HepG2 (cell line): ENCODE results near the gene FBXO24. TPM values are rescaled to one million over a fixed set of nuclear protein-coding genes. Genes with fewer than 3 reads are reported as not detected.
A peak's percentile ranks its signal among the peaks of the same experiment; 100 is the strongest.

Experiments
- HOMEZ ChIP-seq: IDR thresholded peaks from 2 replicates; pipeline ENCODE4 v1.6.1; 2016; ENCODE audit warnings: low read depth
- IKZF4 ChIP-seq: sonication (generic); formaldehyde crosslinking; IDR thresholded peaks from 2 replicates; pipeline ENCODE4 v1.5.1; 2020; ENCODE audit warnings: borderline replicate concordance, mild to moderate bottlenecking, low read depth, missing genetic modification reagents; ENCODE audit errors: not compliant biosample characterization
- NFKB2 ChIP-seq: sonication (generic); formaldehyde crosslinking; IDR thresholded peaks from 2 replicates; pipeline ENCODE4 v1.4.0; 2020; ENCODE audit warnings: missing genetic modification reagents, borderline replicate concordance
- PAXIP1 ChIP-seq: sonication (generic); formaldehyde crosslinking; conservative IDR thresholded peaks from 2 replicates; pipeline ENCODE4 v1.4.0; 2020; ENCODE audit warnings: mild to moderate bottlenecking, missing genetic modification reagents, moderate library complexity
- PHF5A ChIP-seq: IDR thresholded peaks from one replicate; pipeline ENCODE4 v1.6.1; 2018; ENCODE audit warnings: low read depth, missing genetic modification reagents; ENCODE audit not compliant: unreplicated experiment
- PTBP1 ChIP-seq: fragments of 200-400 bp; formaldehyde crosslinking; IDR thresholded peaks from 2 replicates; pipeline ENCODE4 v1.6.1; 2018; ENCODE audit warnings: low read length, low read depth; ENCODE audit not compliant: poor library complexity, severe bottlenecking
- RARA ChIP-seq: IDR thresholded peaks from 2 replicates; pipeline ENCODE4 v1.6.1; 2016; ENCODE audit warnings: missing genetic modification reagents, missing compliant biosample characterization
- SIN3A ChIP-seq: IDR thresholded peaks from 2 replicates; pipeline ENCODE4 v1.6.1; 2011; ENCODE audit warnings: low read depth, mild to moderate bottlenecking, control low read depth, low read length, borderline replicate concordance
- SMYD3 ChIP-seq: sonication (generic); formaldehyde crosslinking; IDR thresholded peaks from 2 replicates; pipeline ENCODE4 v1.8.1; 2023; ENCODE audit warnings: mild to moderate bottlenecking, missing genetic modification reagents
- SSRP1 ChIP-seq: IDR thresholded peaks from 2 replicates; pipeline ENCODE4 v1.6.1; 2016; ENCODE audit warnings: control low read depth
- ZC3H13 ChIP-seq: sonication (generic); formaldehyde crosslinking; IDR thresholded peaks from 2 replicates; pipeline ENCODE4 v1.8.1; 2023; ENCODE audit warnings: mild to moderate bottlenecking, missing genetic modification reagents, moderate library complexity
- ZC3H4 ChIP-seq: sonication (generic); formaldehyde crosslinking; IDR thresholded peaks from 2 replicates; pipeline ENCODE4 v1.4.0; 2020; ENCODE audit warnings: missing genetic modification reagents, borderline replicate concordance
- ZNF292 ChIP-seq: sonication (generic); formaldehyde crosslinking; IDR thresholded peaks from 2 replicates; pipeline ENCODE4 v1.8.1; 2022; ENCODE audit warnings: mild to moderate bottlenecking, low read depth, missing genetic modification reagents, borderline replicate concordance
- ZNF333 ChIP-seq: sonication (generic); formaldehyde crosslinking; IDR thresholded peaks from 2 replicates; pipeline ENCODE4 v1.4.0; 2020; ENCODE audit warnings: mild to moderate bottlenecking, missing genetic modification reagents, borderline replicate concordance
- ZNF547 ChIP-seq: sonication (generic); formaldehyde crosslinking; IDR thresholded peaks from 2 replicates; pipeline ENCODE4 v1.5.1; 2020; ENCODE audit warnings: mild to moderate bottlenecking, missing genetic modification reagents
- ZNF572 ChIP-seq: sonication (generic); formaldehyde crosslinking; IDR thresholded peaks from 2 replicates; pipeline ENCODE4 v1.5.1; 2020; ENCODE audit warnings: mild to moderate bottlenecking, missing genetic modification reagents
- ZNF576 ChIP-seq: sonication (generic); formaldehyde crosslinking; IDR thresholded peaks from 2 replicates; pipeline ENCODE4 v1.4.0; 2020; ENCODE audit warnings: mild to moderate bottlenecking, missing genetic modification reagents
- ZNF737 ChIP-seq: sonication (generic); formaldehyde crosslinking; IDR thresholded peaks from 2 replicates; pipeline ENCODE4 v1.5.0; 2020; ENCODE audit warnings: missing genetic modification reagents, mild to moderate bottlenecking, borderline replicate concordance
- ZNF740 ChIP-seq: sonication (generic); formaldehyde crosslinking; IDR thresholded peaks from 2 replicates; pipeline ENCODE4 v1.4.0; 2020; ENCODE audit warnings: missing genetic modification reagents
- ZNF784 ChIP-seq: sonication (generic); formaldehyde crosslinking; IDR thresholded peaks from 2 replicates; pipeline ENCODE4 v1.5.1; 2020; ENCODE audit warnings: missing genetic modification reagents, mild to moderate bottlenecking, borderline replicate concordance
- ZNF883 ChIP-seq: sonication (generic); formaldehyde crosslinking; IDR thresholded peaks from 2 replicates; pipeline ENCODE4 v1.5.1; 2020; ENCODE audit warnings: mild to moderate bottlenecking, missing genetic modification reagents; ENCODE audit errors: not compliant biosample characterization
- polyA plus RNA-seq, 8 experiments: library from polyadenylated mRNA; depleted of rRNA in 3 of 8; stranded (reverse) in 7 of 8; unstranded in 1 of 8; fragments of >200 nt; fragmentation: Illumina TruSeq in 4 of 8; extraction: Trizol in 4 of 8; gene quantifications; 2 replicates each; pipeline versions ENCODE4 v1.2.1 to v1.2.3, GENCODE V29; 2011 to 2016; ENCODE audit warnings: low read depth in 4 of 8, missing spikeins in 1 of 8, mixed read lengths in 1 of 8; ENCODE audit not compliant: insufficient read depth in 1 of 8
- total RNA-seq, 5 experiments: library from RNA; depleted of rRNA; stranded (reverse); fragments of >200 nt; fragmentation: Illumina TruSeq; extraction: Trizol; gene quantifications; 2 replicates each; pipeline ENCODE4 v1.2.3, GENCODE V29; 2016; ENCODE audit warnings: low read depth in 1 of 5

FBXO24 gene
- total and polyA plus RNA-seq, 2 of the 13 experiments (the other 11 are each of a cell fraction or from before 2014, with no cell fraction given): 0.20 to 0.55 TPM

- TF ChIP-seq ZNF572 (CRISPR knock-in tag): 0 out of 2 replicates have a peak, but pooled peaks have one; percentile 16
- TF ChIP-seq ZNF784: 0 out of 2 replicates have a peak, but pooled peaks have one; percentile 56
- TF ChIP-seq ZC3H4 (CRISPR knock-in tag): 0 out of 2 replicates have a peak, but pooled peaks have one; percentile 61
- peak; percentile 87 for TF ChIP-seq ZNF740 (CRISPR knock-in tag)
- no peak for TF ChIP-seq ZNF883 (CRISPR knock-in tag)
- no peak for TF ChIP-seq ZNF576 (CRISPR knock-in tag)
- peak; percentile 83; the same call in 1 of the 2 replicates for TF ChIP-seq NFKB2 (CRISPR knock-in tag)
- peak; percentile 49; the same call in 1 of the 2 replicates for TF ChIP-seq SMYD3
- no peak for TF ChIP-seq HOMEZ
- TF ChIP-seq SSRP1: peak; percentile 4; the same call in 1 of the 2 replicates
- peak; percentile 40 for TF ChIP-seq PAXIP1 (CRISPR knock-in tag)
- TF ChIP-seq PHF5A (CRISPR knock-in tag): peak; percentile 27
- TF ChIP-seq RARA: 0 out of 2 replicates have a peak, but pooled peaks have one; percentile 6
- TF ChIP-seq ZC3H13 (CRISPR knock-in tag): peak; percentile 34; the same call in 1 of the 2 replicates
- TF ChIP-seq ZNF333: 0 out of 2 replicates have a peak, but pooled peaks have one; percentile 41
- TF ChIP-seq PTBP1: peak; percentile 92
- peak; percentile 57 for TF ChIP-seq ZNF547 (CRISPR knock-in tag)
- no peak for TF ChIP-seq ZNF737 (CRISPR knock-in tag)
- TF ChIP-seq ZNF292: 0 out of 2 replicates have a peak, but pooled peaks have one; percentile 12
- TF ChIP-seq IKZF4 (CRISPR knock-in tag): peak; percentile 36
- TF ChIP-seq SIN3A: no peak; the same call in 1 of the 2 replicates
Measured at GRCh38 chr7:100570954-100571828, 14.9 kb upstream of the FBXO24 start (continued).
